ENCODE results near the gene CACNA2D3. TPM values are rescaled to one million over a fixed set of nuclear protein-coding genes. Genes with fewer than 3 reads are reported as not detected.

The CACNA2D3 gene
- total RNA-seq, 1 donor from 2014 or later = 7.3 TPM

DNA sequence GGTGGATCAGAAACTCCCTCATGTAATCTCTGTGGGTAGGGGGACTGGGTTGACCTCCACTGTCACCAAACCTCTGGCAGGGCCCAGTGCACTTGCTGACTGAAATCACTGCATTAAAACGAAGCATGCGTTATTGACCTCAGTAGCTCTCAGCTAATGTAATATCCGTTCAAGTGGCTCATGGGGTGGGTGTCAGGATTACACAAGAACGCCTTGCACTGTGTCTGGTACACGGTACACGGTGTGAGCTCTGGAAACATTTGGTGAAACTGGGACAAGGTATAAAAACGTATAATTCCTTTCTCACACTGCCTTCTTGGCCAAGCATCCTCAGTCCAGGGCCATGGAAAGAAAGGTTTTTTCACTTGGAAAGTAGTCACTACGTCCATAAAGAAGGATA lies 793.6 kb downstream of the CACNA2D3 start:
- no peak for ATAC-seq
- no peaks in the 10 kb centered on the region for H3K4me1 ChIP-seq
- intact Hi-C loops (cut with DNase I) = no loop called here

DNA sequence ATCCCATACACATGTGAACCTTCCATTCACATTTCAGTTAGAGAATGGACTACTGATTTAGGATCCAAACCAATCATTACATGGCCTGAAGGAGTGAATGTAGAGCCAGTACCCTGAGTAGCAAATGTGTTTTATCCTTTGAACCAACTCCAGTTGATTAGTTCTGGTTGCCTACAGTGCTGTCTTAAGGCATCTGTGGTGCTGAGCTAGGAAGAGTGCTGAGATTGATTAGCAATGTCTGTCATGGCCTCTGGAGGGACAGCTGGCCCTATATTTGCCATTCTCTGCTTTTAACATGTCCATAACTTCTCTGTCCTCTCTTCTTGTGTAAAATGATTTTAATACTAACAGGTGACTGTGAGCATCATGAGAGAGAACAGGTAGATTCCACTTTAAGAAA lies 794.4 kb downstream of the CACNA2D3 start:
- H3K9me3 ChIP-seq = no peaks in the 10 kb centered on the region
- ATAC-seq (no peak), DNase-seq (no peak)
- H3K4me1 ChIP-seq = no peaks in the 10 kb centered on the region
- H3K4me3 ChIP-seq = no peak overlapping the region
- TF ChIP-seq, protein P1, sequence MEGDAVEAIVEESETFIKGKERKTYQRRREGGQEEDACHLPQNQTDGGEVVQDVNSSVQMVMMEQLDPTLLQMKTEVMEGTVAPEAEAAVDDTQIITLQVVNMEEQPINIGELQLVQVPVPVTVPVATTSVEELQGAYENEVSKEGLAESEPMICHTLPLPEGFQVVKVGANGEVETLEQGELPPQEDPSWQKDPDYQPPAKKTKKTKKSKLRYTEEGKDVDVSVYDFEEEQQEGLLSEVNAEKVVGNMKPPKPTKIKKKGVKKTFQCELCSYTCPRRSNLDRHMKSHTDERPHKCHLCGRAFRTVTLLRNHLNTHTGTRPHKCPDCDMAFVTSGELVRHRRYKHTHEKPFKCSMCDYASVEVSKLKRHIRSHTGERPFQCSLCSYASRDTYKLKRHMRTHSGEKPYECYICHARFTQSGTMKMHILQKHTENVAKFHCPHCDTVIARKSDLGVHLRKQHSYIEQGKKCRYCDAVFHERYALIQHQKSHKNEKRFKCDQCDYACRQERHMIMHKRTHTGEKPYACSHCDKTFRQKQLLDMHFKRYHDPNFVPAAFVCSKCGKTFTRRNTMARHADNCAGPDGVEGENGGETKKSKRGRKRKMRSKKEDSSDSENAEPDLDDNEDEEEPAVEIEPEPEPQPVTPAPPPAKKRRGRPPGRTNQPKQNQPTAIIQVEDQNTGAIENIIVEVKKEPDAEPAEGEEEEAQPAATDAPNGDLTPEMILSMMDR (IDR thresholded peaks at IDR 0.05) = no peak
- H3K36me3 ChIP-seq = no peaks in the 10 kb centered on the region
- intact Hi-C loops (cut with DNase I) = no loop called here
- no peak overlapping the region for H3K27ac ChIP-seq
- no peaks in the 10 kb centered on the region for H3K27me3 ChIP-seq

More for the DNA sequence above, 793.6 kb downstream of the CACNA2D3 start:
- Histone ChIP-seq H3K27ac (no peak overlapping the region), H3K4me3 (no peak overlapping the region), H3K27me3 (no peaks in the 10 kb centered on the region), H3K36me3 (no peaks in the 10 kb centered on the region), H3K9me3 (no peaks in the 10 kb centered on the region)
- no peak for DNase-seq
- TF ChIP-seq, protein P1 (IDR thresholded peaks at IDR 0.05) = no peak

DNA sequence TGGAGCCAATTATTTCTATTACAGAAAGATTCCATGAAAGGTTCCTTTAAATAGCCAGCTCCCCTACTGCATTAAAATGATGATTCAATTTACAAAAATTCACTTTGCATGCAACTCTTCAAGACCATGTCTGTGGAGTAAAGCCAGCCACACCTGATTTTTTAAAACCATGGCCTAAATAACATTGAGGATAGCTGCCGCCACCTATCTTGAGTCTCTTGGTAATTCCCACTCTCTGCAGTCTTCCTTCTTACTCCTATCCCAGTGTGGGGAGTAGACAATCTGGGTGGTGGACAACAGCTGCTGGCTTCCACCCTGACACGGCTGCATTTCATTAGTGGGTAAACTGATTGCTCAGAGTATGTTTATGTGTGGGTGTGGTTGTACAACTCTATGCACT lies 794.8 kb downstream of the CACNA2D3 start:
- intact Hi-C loops (cut with DNase I) = no loop called here
- ATAC-seq (no peak), DNase-seq (no peak)
- H3K4me1 ChIP-seq = no peaks in the 10 kb centered on the region
- no peaks in the 10 kb centered on the region for H3K9me3 ChIP-seq
- TF ChIP-seq, protein P1 (IDR thresholded peaks at IDR 0.05) = no peak
- H3K4me3 ChIP-seq = no peak overlapping the region
- no peak overlapping the region for H3K27ac ChIP-seq
- H3K36me3 ChIP-seq = no peaks in the 10 kb centered on the region
- H3K27me3 ChIP-seq = no peaks in the 10 kb centered on the region

DNA sequence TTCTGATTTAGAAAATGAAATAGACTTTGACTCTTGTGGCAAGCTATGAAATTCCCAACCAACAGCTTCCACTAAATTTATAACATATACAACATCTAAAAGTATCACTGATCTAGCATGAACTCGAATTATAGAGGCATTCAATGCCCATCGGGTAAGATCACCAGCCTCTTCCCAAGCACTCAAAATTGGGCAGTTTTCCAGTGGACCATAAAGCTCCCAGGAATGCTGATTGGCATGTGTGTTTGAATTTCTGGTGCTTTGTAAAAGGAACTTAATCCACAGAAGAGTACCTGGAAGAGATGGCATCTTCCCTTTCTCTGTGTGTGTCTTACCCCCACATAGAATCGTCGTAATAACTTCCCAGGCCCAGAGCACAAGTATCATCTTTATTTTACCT lies 795.5 kb downstream of the CACNA2D3 start:
- no peak overlapping the region for H3K4me3 ChIP-seq
- H3K4me1 ChIP-seq = no peaks in the 10 kb centered on the region
- no peaks in the 10 kb centered on the region for H3K9me3 ChIP-seq
- ATAC-seq (no peak), DNase-seq (no peak)
- TF ChIP-seq, protein P1 (IDR thresholded peaks at IDR 0.05) = no peak
- H3K36me3 ChIP-seq = no peaks in the 10 kb centered on the region
- no peak overlapping the region for H3K27ac ChIP-seq
- intact Hi-C loops (cut with DNase I) = no loop called here
- no peaks in the 10 kb centered on the region for H3K27me3 ChIP-seq

DNA sequence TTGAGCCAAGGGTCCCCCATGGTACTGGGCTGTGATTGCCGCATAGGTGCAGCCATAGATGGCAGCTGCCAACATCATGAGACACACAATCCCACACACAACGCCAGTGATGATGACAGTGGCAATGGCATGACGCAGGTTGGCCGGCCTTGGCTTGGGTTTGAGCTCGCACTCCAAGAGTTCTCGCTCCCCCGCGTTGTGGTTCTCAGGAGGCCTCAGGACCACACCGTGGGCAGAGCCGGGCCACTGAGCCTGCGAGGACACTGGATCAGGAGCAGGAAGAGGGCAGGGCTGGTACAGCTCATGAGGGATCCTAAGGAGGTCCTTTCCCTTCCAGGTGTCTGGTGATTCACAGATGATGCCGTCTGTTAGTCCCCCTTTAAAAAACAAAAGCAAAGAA lies 796.2 kb downstream of the CACNA2D3 start:
- Histone ChIP-seq H3K36me3 (no peaks in the 10 kb centered on the region), H3K4me3 (no peak overlapping the region), H3K27me3 (no peaks in the 10 kb centered on the region), H3K27ac (no peak overlapping the region), H3K4me1 (no peaks in the 10 kb centered on the region), H3K9me3 (no peaks in the 10 kb centered on the region)
- TF ChIP-seq, protein P1 (IDR thresholded peaks at IDR 0.05) = no peak
- intact Hi-C loops (cut with DNase I) = no loop called here
- DNase-seq (no peak), ATAC-seq (no peak)

Data from upper lobe of right lung (tissue), 1 donor.